Transverse colon (tissue), 4 donors: ENCODE measurements around the gene C4orf51. TPM values are rescaled to one million over a fixed set of nuclear protein-coding genes. Genes with fewer than 3 reads are reported as not detected.
"Not testable (repeated sequence)": the region's sequence is repeated elsewhere in the genome, so short reads cannot be mapped to it uniquely, and the experiment has no call there.

Source experiments
- DNase-seq: peaks from one replicate; pipeline ENCODE4 v3.0.0-alpha.2; 2019
- H3K27ac ChIP-seq, 4 donors: fragments of 200-600 bp; sonication (generic); 2 replicates each; pipeline ENCODE4 v1.5.1; 2016 to 2018; ENCODE audit warnings: inconsistent platforms in 4 of 4
- H3K27me3 ChIP-seq: fragments of 200-600 bp; sonication (generic); 2 replicates; pipeline ENCODE4 v1.5.1; 2017; ENCODE audit warnings: inconsistent platforms
- H3K36me3 ChIP-seq, 4 donors: fragments of 200-600 bp; sonication (generic); 2 replicates each; pipeline ENCODE4 v1.5.1; 2017 to 2019; ENCODE audit warnings: inconsistent platforms in 4 of 4
- H3K4me1 ChIP-seq, 4 donors: fragments of 200-600 bp; sonication (generic); 2 replicates each; pipeline ENCODE4 v1.5.1; 2017 to 2020; ENCODE audit warnings: inconsistent platforms in 4 of 4
- H3K4me3 ChIP-seq, 4 donors: fragments of 200-600 bp; sonication (generic); 1 replicate in 1 of 4; 2 replicates in 3 of 4; pipeline versions ENCODE4 v1.5.1 to v1.6.1; 2017 to 2019; ENCODE audit warnings: inconsistent platforms in 4 of 4
- H3K9me3 ChIP-seq, 2 donors: fragments of 200-600 bp; sonication (generic); 2 replicates each; pipeline ENCODE4 v1.5.1; 2017 to 2019; ENCODE audit warnings: inconsistent platforms in 2 of 2
- CTCF ChIP-seq, 5 experiments: fragments of 200-600 bp in 3 of 5; fragments of 450-650 bp in 2 of 5; sonication (generic) in 3 of 5; IDR thresholded peaks; 1 replicate in 2 of 5; 2 replicates in 3 of 5; pipeline ENCODE4 v1.5.1; 2016 to 2017; ENCODE audit warnings: antibody characterized with exemption in 5 of 5, inconsistent platforms in 3 of 5, mild to moderate bottlenecking in 2 of 5, moderate library complexity in 1 of 5
- EP300 ChIP-seq: sonication (generic); formaldehyde crosslinking; IDR thresholded peaks from one replicate; pipeline ENCODE4 v1.6.1; 2017; ENCODE audit warnings: antibody characterized with exemption, low read depth
- POLR2A ChIP-seq: fragments of 450-650 bp; IDR thresholded peaks from one replicate; pipeline ENCODE4 v1.6.1; 2016; ENCODE audit warnings: antibody characterized with exemption, mild to moderate bottlenecking, moderate library complexity
- POLR2AphosphoS5 ChIP-seq, 3 donors: sonication (generic); formaldehyde crosslinking; IDR thresholded peaks; one replicate each; pipeline ENCODE4 v1.6.1; 2016; ENCODE audit warnings: antibody characterized with exemption in 3 of 3
- WGBS, 2 donors: methylation state at CpG; one replicate each; pipeline ENCODE4 v1.1.5; 2018; ENCODE audit warnings: low coverage in 1 of 2; 5-methylcytosine and 5-hydroxymethylcytosine counted together
- in situ Hi-C, 4 donors: fragments of 200-750 bp; cut with MboI; loops; one replicate each; pipeline versions ENCODE4 v1.15.0 to v1.15.1; 2017; ENCODE audit warnings: low sequenced_read_pairs in 3 of 4, low pct_ligation_motif_present in 1 of 4, low pct_unique_long_range_greater_than_20kb in 1 of 4
- intact Hi-C: fragments of 100-400 bp; cut with DNase I; formaldehyde crosslinking; loops from one replicate; pipeline ENCODE4 v1.15.1; 2023; ENCODE audit warnings: low total_unique reads
- total RNA-seq, 4 donors: library from RNA; depleted of rRNA; stranded (reverse); fragments of >200 nt; gene quantifications; one replicate each; pipeline ENCODE4 v1.1.0, GENCODE V29; 2016

C4orf51 gene
- not detected for total RNA-seq

GRCh38 chr4:145679991-145680455 lies at the start of gene C4orf51:
Gene C4orf51 (plus strand): TSS chr4:145680146. CDS start chr4:145680204, 58 bp downstream.
- peaks cover 3 to 4% of the 10 kb centered on the region in 2 donors for H3K9me3 ChIP-seq
- DNase-seq: no peak
- no peak for TF ChIP-seq EP300
- no peak for TF ChIP-seq POLR2AphosphoS5 (IDR thresholded peaks at IDR 0.05)
- no peak for TF ChIP-seq CTCF (IDR thresholded peaks at IDR 0.05)
- TF ChIP-seq POLR2A: no peak
- H3K27ac ChIP-seq: peak within 1 kb of the TSS; percentile 38 to 54 (median 40)
- H3K4me3 ChIP-seq: no peak within 1 kb of the TSS
- in situ Hi-C loops: no loop called here
- H3K27me3 ChIP-seq: no peaks in the 10 kb centered on the region
- WGBS, 2 donors: 34 to 43% methylated on average over 6 of the region's 6 CpGs
- H3K36me3 ChIP-seq: no peaks in the 10 kb centered on the region
- peaks cover 8 to 20% (median 11%) of the 10 kb centered on the region in 4 donors for H3K4me1 ChIP-seq
- intact Hi-C loops: no loop called here

- 100% methylated on average over 1 of the region's 1 CpG; no CpG with 5 or more reads in 1 of the 2 donors for WGBS, 2 donors
- intact Hi-C loops: no loop called here
- no peak for TF ChIP-seq CTCF (IDR thresholded peaks at IDR 0.05)
- TF ChIP-seq POLR2AphosphoS5 (IDR thresholded peaks at IDR 0.05): no peak
- no peaks in the 10 kb centered on the region for H3K27me3 ChIP-seq
- no peak overlapping the region for H3K27ac ChIP-seq
- no peak for DNase-seq
- in situ Hi-C loops: no loop called here
- no peak overlapping the region for H3K4me3 ChIP-seq
- no peaks in the 10 kb centered on the region for H3K9me3 ChIP-seq
- peaks cover 0 to 5% (median 0%) of the 10 kb centered on the region in 4 donors for H3K36me3 ChIP-seq
- no peaks in the 10 kb centered on the region for H3K4me1 ChIP-seq
These were observed 44.8 kb upstream of the C4orf51 start for GRCh38 chr4:145635117-145635516.

- intact Hi-C loops (no loop called here), in situ Hi-C loops (no loop called here)
- Histone ChIP-seq H3K27me3 (no peaks in the 10 kb centered on the region), H3K4me1 (no peaks in the 10 kb centered on the region), H3K27ac (no peak overlapping the region), H3K4me3 (no peak overlapping the region), H3K9me3 (no peaks in the 10 kb centered on the region), H3K36me3 (peaks cover 0 to 5% (median 0%) of the 10 kb centered on the region in 4 donors)
- no peak for TF ChIP-seq POLR2A
- TF ChIP-seq POLR2AphosphoS5 (IDR thresholded peaks at IDR 0.05): no peak
- TF ChIP-seq CTCF (IDR thresholded peaks at IDR 0.05): no peak
- TF ChIP-seq EP300: no peak
- no peak for DNase-seq
These were observed 44.3 kb upstream of the C4orf51 start for GRCh38 chr4:145635630-145636029.

- peaks cover 0 to 5% (median 0%) of the 10 kb centered on the region in 4 donors for H3K36me3 ChIP-seq
- no peaks in the 10 kb centered on the region for H3K27me3 ChIP-seq
- H3K9me3 ChIP-seq: no peaks in the 10 kb centered on the region
- intact Hi-C loops: no loop called here
- H3K27ac ChIP-seq: no peak overlapping the region
- no peak overlapping the region for H3K4me3 ChIP-seq
- no peak for DNase-seq
- no peaks in the 10 kb centered on the region for H3K4me1 ChIP-seq
- in situ Hi-C loops: no loop called here
- TF ChIP-seq POLR2AphosphoS5 (IDR thresholded peaks at IDR 0.05) (no peak), POLR2A (no peak)
- 84 to 89% methylated on average over 6 of the region's 6 CpGs for WGBS, 2 donors
These were observed 40.7 kb upstream of the C4orf51 start for GRCh38 chr4:145639186-145639698.

GRCh38 chr4:145640236-145640635 lies 39.7 kb upstream of the C4orf51 start:
- intact Hi-C loops, H3K4me3 ChIP-seq, H3K4me1 ChIP-seq, in situ Hi-C loops, H3K9me3 ChIP-seq, H3K27me3 ChIP-seq, H3K36me3 ChIP-seq, DNase-seq, H3K27ac ChIP-seq: not testable (repeated sequence)
- 50 to 87% methylated on average over 1 to 2 of the region's 2 CpGs for WGBS, 2 donors
